Activated naive CD4-positive, alpha-beta T cell treated with anti-CD3 and anti-CD28 coated beads, Interleukin-2, amount 10 ng/mL, durations not matched to agents 7 days and 5 days (primary cell): Measurements from ENCODE around the gene FBXL16.

ENCODE experiments used
- CTCF ChIA-PET: fragments of 350-600 bp; sonication (Branson Sonifier 250); formaldehyde crosslinking; loops from one replicate; lab custom pipeline; 2021; ENCODE audit warnings: antibody characterized with exemption; lab: Charles Lee
- DNase-seq: peaks from one replicate; pipeline ENCODE4 v3.0.0-alpha.2; 2020
- H3K27ac Mint-ChIP-seq: one replicate; pipeline ENCODE4 v1.8.0; 2021; ENCODE audit warnings: mild to moderate bottlenecking, moderate library complexity, mixed read lengths
- H3K27me3 Mint-ChIP-seq: one replicate; pipeline ENCODE4 v1.8.0; 2021; ENCODE audit warnings: mild to moderate bottlenecking, mixed read lengths
- H3K36me3 Mint-ChIP-seq: one replicate; pipeline ENCODE4 v1.8.0; 2021; ENCODE audit warnings: mixed read lengths
- H3K4me1 Mint-ChIP-seq: one replicate; pipeline ENCODE4 v1.8.0; 2021; ENCODE audit warnings: mixed read lengths
- H3K4me3 Mint-ChIP-seq: one replicate; pipeline ENCODE4 v1.8.0; 2021; ENCODE audit warnings: mild to moderate bottlenecking, moderate library complexity, mixed read lengths
- H3K9me3 Mint-ChIP-seq: one replicate; pipeline ENCODE4 v1.8.0; 2021; ENCODE audit warnings: mixed read lengths

Gene FBXL16

GRCh38 chr16:722835-723633 lies 17.4 kb upstream of the FBXL16 start:
- no peak for DNase-seq
- H3K36me3 Mint-ChIP-seq: no peaks in the 10 kb centered on the region
- peaks cover 70% of the 10 kb centered on the region for H3K27me3 Mint-ChIP-seq
- H3K4me3 Mint-ChIP-seq: no peak overlapping the region
- peaks cover 22% of the 10 kb centered on the region for H3K4me1 Mint-ChIP-seq
- no peaks in the 10 kb centered on the region for H3K9me3 Mint-ChIP-seq
- peak overlapping the region; percentile 45 for H3K27ac Mint-ChIP-seq
- CTCF ChIA-PET: interaction anchor here (2.0 kb wide), 1 partner anchor 11 kb away, joined by 9 read pairs; no protein-coding TSS in a partner anchor

GRCh38 chr16:721765-722540 lies 16.4 kb upstream of the FBXL16 start:
- no peak for DNase-seq
- H3K27me3 Mint-ChIP-seq: peaks cover 81% of the 10 kb centered on the region
- H3K36me3 Mint-ChIP-seq: no peaks in the 10 kb centered on the region
- H3K27ac Mint-ChIP-seq: no peak overlapping the region
- H3K9me3 Mint-ChIP-seq: no peaks in the 10 kb centered on the region
- CTCF ChIA-PET: interaction anchor here (1.1 to 1.6 kb wide), 2 partner anchors 9 to 12 kb away, joined by 3 to 7 read pairs; no protein-coding TSS in a partner anchor
- peaks cover 22% of the 10 kb centered on the region for H3K4me1 Mint-ChIP-seq
- H3K4me3 Mint-ChIP-seq: no peak overlapping the region

GRCh38 chr16:720990-721764 lies 15.6 kb upstream of the FBXL16 start, which contains the start of gene ANTKMT:
Gene ANTKMT, plus strand, starts transcription at chr16:721146. Its CDS starts 129 bp downstream, at chr16:721275.
- CTCF ChIA-PET: interaction anchor here (1.1 to 1.6 kb wide), 4 partner anchors 9 to 15 kb away, joined by 3 to 7 read pairs (median 4); no protein-coding TSS in a partner anchor
- Mint-ChIP-seq H3K27me3 (peaks cover 82% of the 10 kb centered on the region), H3K4me3 (peak within 1 kb of the TSS; percentile 72), H3K27ac (peak within 1 kb of the TSS; percentile 63), H3K4me1 (peaks cover 22% of the 10 kb centered on the region), H3K9me3 (no peaks in the 10 kb centered on the region), H3K36me3 (no peaks in the 10 kb centered on the region)
- peak; percentile 80 for DNase-seq

GRCh38 chr16:720447-720989 lies 14.9 kb upstream of the FBXL16 start:
- Mint-ChIP-seq H3K9me3 (no peaks in the 10 kb centered on the region), H3K36me3 (no peaks in the 10 kb centered on the region), H3K27me3 (peaks cover 81% of the 10 kb centered on the region), H3K4me3 (peak overlapping the region; percentile 72), H3K27ac (peak overlapping the region; percentile 63), H3K4me1 (peaks cover 25% of the 10 kb centered on the region)
- CTCF ChIA-PET: interaction anchor here (0.7 to 1.7 kb wide), 9 partner anchors 8 to 457 kb away, joined by 3 to 7 read pairs (median 4); no protein-coding TSS in a partner anchor
- DNase-seq: peak; percentile 55

GRCh38 chr16:719815-720446 lies 14.3 kb upstream of the FBXL16 start:
- H3K9me3 Mint-ChIP-seq: no peaks in the 10 kb centered on the region
- H3K36me3 Mint-ChIP-seq: no peaks in the 10 kb centered on the region
- CTCF ChIA-PET: interaction anchor here (0.7 to 1.7 kb wide), 10 partner anchors 8 to 457 kb away, joined by 3 to 7 read pairs (median 4); no protein-coding TSS in a partner anchor
- H3K4me1 Mint-ChIP-seq: peaks cover 25% of the 10 kb centered on the region
- H3K27me3 Mint-ChIP-seq: peaks cover 76% of the 10 kb centered on the region
- DNase-seq: no peak
- peak overlapping the region; percentile 63 for H3K27ac Mint-ChIP-seq
- H3K4me3 Mint-ChIP-seq: peak overlapping the region; percentile 72

GRCh38 chr16:718922-719321 lies 13.3 kb upstream of the FBXL16 start:
- CTCF ChIA-PET: interaction anchor here (1.0 to 1.7 kb wide), 4 partner anchors 16 to 68 kb away, joined by 3 to 6 read pairs (median 4); no protein-coding TSS in a partner anchor
- Mint-ChIP-seq H3K36me3 (no peaks in the 10 kb centered on the region), H3K27ac (no peak overlapping the region), H3K27me3 (peaks cover 75% of the 10 kb centered on the region), H3K9me3 (no peaks in the 10 kb centered on the region), H3K4me3 (peak overlapping the region; percentile 10), H3K4me1 (peaks cover 27% of the 10 kb centered on the region)
- no peak for DNase-seq

GRCh38 chr16:718389-718788 lies 12.8 kb upstream of the FBXL16 start:
- no peak for DNase-seq
- H3K9me3 Mint-ChIP-seq: no peaks in the 10 kb centered on the region
- H3K36me3 Mint-ChIP-seq: no peaks in the 10 kb centered on the region
- peaks cover 28% of the 10 kb centered on the region for H3K4me1 Mint-ChIP-seq
- CTCF ChIA-PET: interaction anchor here (1.0 kb wide), 1 partner anchor 23 kb away, joined by 4 read pairs; no protein-coding TSS in a partner anchor
- H3K4me3 Mint-ChIP-seq: no peak overlapping the region
- H3K27me3 Mint-ChIP-seq: peaks cover 80% of the 10 kb centered on the region
- H3K27ac Mint-ChIP-seq: no peak overlapping the region

GRCh38 chr16:717450-718245 lies 12.0 kb upstream of the FBXL16 start:
- Mint-ChIP-seq H3K36me3 (no peaks in the 10 kb centered on the region), H3K9me3 (no peaks in the 10 kb centered on the region), H3K4me1 (peaks cover 29% of the 10 kb centered on the region), H3K27me3 (peaks cover 83% of the 10 kb centered on the region), H3K4me3 (no peak overlapping the region), H3K27ac (no peak overlapping the region)
- no peak for DNase-seq
- CTCF ChIA-PET: no interaction called here

GRCh38 chr16:716768-717325 lies 11.2 kb upstream of the FBXL16 start:
- no peaks in the 10 kb centered on the region for H3K36me3 Mint-ChIP-seq
- peaks cover 80% of the 10 kb centered on the region for H3K27me3 Mint-ChIP-seq
- peaks cover 27% of the 10 kb centered on the region for H3K4me1 Mint-ChIP-seq
- no peaks in the 10 kb centered on the region for H3K9me3 Mint-ChIP-seq
- no peak overlapping the region for H3K27ac Mint-ChIP-seq
- H3K4me3 Mint-ChIP-seq: no peak overlapping the region
- no peak for DNase-seq
- CTCF ChIA-PET: interaction anchor here (0.9 kb wide), 1 partner anchor 19 kb away, joined by 3 read pairs; no protein-coding TSS in a partner anchor

- H3K9me3 Mint-ChIP-seq: no peaks in the 10 kb centered on the region
- H3K4me3 Mint-ChIP-seq: peak overlapping the region; percentile 61
- no peaks in the 10 kb centered on the region for H3K36me3 Mint-ChIP-seq
- H3K27ac Mint-ChIP-seq: no peak overlapping the region
- H3K4me1 Mint-ChIP-seq: peaks cover 27% of the 10 kb centered on the region
- no peak for DNase-seq
- H3K27me3 Mint-ChIP-seq: peaks cover 82% of the 10 kb centered on the region
- CTCF ChIA-PET: interaction anchor here (0.9 to 1.7 kb wide), 4 partner anchors 9 to 23 kb away, joined by 3 to 6 read pairs (median 4); partner anchors contain the start of gene CCDC78
Measured at GRCh38 chr16:716200-716568, 10.6 kb upstream of the FBXL16 start.

- Mint-ChIP-seq H3K36me3 (no peaks in the 10 kb centered on the region), H3K4me3 (peak overlapping the region; percentile 61), H3K27ac (no peak overlapping the region), H3K9me3 (no peaks in the 10 kb centered on the region), H3K4me1 (peaks cover 27% of the 10 kb centered on the region), H3K27me3 (peaks cover 87% of the 10 kb centered on the region)
- CTCF ChIA-PET: interaction anchor here (0.9 to 6.7 kb wide), 7 partner anchors 9 to 69 kb away, joined by 3 to 94 read pairs (median 4); partner anchors contain the start of gene CCDC78
- DNase-seq: peak; percentile 40
Measured at GRCh38 chr16:715477-716199, 10.0 kb upstream of the FBXL16 start.
